PC-3 (cell line): ENCODE results near the gene ATF6. TPM values are rescaled to one million over a fixed set of nuclear protein-coding genes. Genes with fewer than 3 reads are reported as not detected.

Experiments
- ATAC-seq: fragments of 200-7000 bp; cut with Tn5 transposase; 2 replicates; pipeline ENCODE4 v1.9.1; 2020; ENCODE audit warnings: mild to moderate bottlenecking, moderate library complexity
- BruUV-seq: library from RNA; stranded (reverse); fragments of 400-500 nt; replicated peaks from 2 replicates; lab custom pipeline; 2021; lab: Mats Ljungman, UMichigan
- CTCF ChIA-PET: fragments of 300-600 bp; sonication (Branson Sonifier 250); formaldehyde crosslinking; loops from one replicate; lab custom pipeline; 2022; ENCODE audit warnings: antibody characterized with exemption; lab: Charles Lee
- POLR2A ChIA-PET: fragments of 300-600 bp; sonication (Branson Sonifier 250); formaldehyde crosslinking; loops from one replicate; lab custom pipeline; 2022; ENCODE audit warnings: antibody characterized with exemption; ENCODE audit not compliant: unreplicated experiment; lab: Charles Lee
- DNase-seq: peaks from one replicate; pipeline ENCODE4 v3.0.0-alpha.2; 2015
- H2AFZ ChIP-seq: fragments of 300-600 bp; sonication (generic); 2 replicates; pipeline ENCODE4 v1.6.0; 2016; ENCODE audit warnings: antibody characterized with exemption, low read length
- H3F3A ChIP-seq: fragments of 300-600 bp; sonication (generic); one replicate; pipeline ENCODE4 v1.6.0; 2017; ENCODE audit warnings: antibody characterized with exemption, low read length, control low read depth, mild to moderate bottlenecking; ENCODE audit not compliant: unreplicated experiment
- H3K27ac ChIP-seq: fragments of 300-600 bp; sonication (generic); 2 replicates; pipeline ENCODE4 v1.5.1; 2016; ENCODE audit warnings: mild to moderate bottlenecking, low read length
- H3K27me3 ChIP-seq: fragments of 300-600 bp; sonication (generic); 2 replicates; pipeline ENCODE4 v1.6.1; 2016; ENCODE audit warnings: low read length, mixed read lengths
- H3K36me3 ChIP-seq: fragments of 300-600 bp; sonication (generic); 2 replicates; pipeline ENCODE4 v1.6.1; 2016; ENCODE audit warnings: low read depth, mixed run types, low read length, mixed read lengths
- H3K4me1 ChIP-seq: fragments of 300-600 bp; sonication (generic); 2 replicates; pipeline ENCODE4 v1.5.1; 2016; ENCODE audit warnings: low read length; ENCODE audit not compliant: insufficient read depth
- H3K4me2 ChIP-seq: fragments of 300-600 bp; sonication (generic); 2 replicates; pipeline ENCODE4 v1.6.0; 2016; ENCODE audit warnings: low read length
- H3K4me3 ChIP-seq: fragments of 300-600 bp; sonication (generic); 2 replicates; pipeline ENCODE4 v1.5.1; 2016; ENCODE audit warnings: mild to moderate bottlenecking, low read length, mixed read lengths
- H3K79me2 ChIP-seq: fragments of 300-600 bp; sonication (generic); 2 replicates; pipeline ENCODE4 v1.6.1; 2017; ENCODE audit warnings: low read length, mixed read lengths
- H3K9ac ChIP-seq: fragments of 300-600 bp; sonication (generic); 2 replicates; pipeline ENCODE4 v1.6.0; 2016; ENCODE audit warnings: mild to moderate bottlenecking, low read length
- H3K9me2 ChIP-seq: fragments of 300-600 bp; sonication (generic); replicated peaks from 2 replicates; pipeline ENCODE4 v1.6.1; 2016; ENCODE audit warnings: mixed run types, low read length, mixed read lengths
- H3K9me3 ChIP-seq: fragments of 300-600 bp; sonication (generic); 2 replicates; pipeline ENCODE4 v1.6.1; 2016; ENCODE audit warnings: low read length, mixed read lengths
- H4K20me1 ChIP-seq: fragments of 300-600 bp; sonication (generic); 2 replicates; pipeline ENCODE4 v1.6.1; 2016; ENCODE audit warnings: low read length, mixed read lengths
- CTCF ChIP-seq: fragments of 300-600 bp; sonication (generic); conservative IDR thresholded peaks from 2 replicates; pipeline ENCODE4 v1.5.1; 2017; ENCODE audit warnings: antibody characterized with exemption, low read depth, mild to moderate bottlenecking, low read length
- EZH2 ChIP-seq: fragments of 300-600 bp; sonication (generic); IDR thresholded peaks from one replicate; pipeline ENCODE4 v1.6.1; 2017; ENCODE audit warnings: antibody characterized with exemption, mild to moderate bottlenecking, low read length; ENCODE audit not compliant: unreplicated experiment
- EZH2phosphoT487 ChIP-seq: fragments of 300-600 bp; sonication (generic); IDR thresholded peaks from 2 replicates; pipeline ENCODE4 v1.6.1; 2018; ENCODE audit warnings: mild to moderate bottlenecking, antibody characterized with exemption, low read length, borderline replicate concordance
- intact Hi-C: fragments of 100-400 bp; cut with micrococcal nuclease; formaldehyde crosslinking; loops from 2 replicates; pipeline ENCODE4 v1.9.0; 2023
- total RNA-seq: library from RNA; depleted of rRNA; stranded (reverse); fragments of >200 nt; gene quantifications from 2 replicates; pipeline ENCODE4 v1.2.3, GENCODE V29; 2014

ATF6 gene
- total RNA-seq, 1 experiment from 2014 or later = 19.7 TPM

DNA sequence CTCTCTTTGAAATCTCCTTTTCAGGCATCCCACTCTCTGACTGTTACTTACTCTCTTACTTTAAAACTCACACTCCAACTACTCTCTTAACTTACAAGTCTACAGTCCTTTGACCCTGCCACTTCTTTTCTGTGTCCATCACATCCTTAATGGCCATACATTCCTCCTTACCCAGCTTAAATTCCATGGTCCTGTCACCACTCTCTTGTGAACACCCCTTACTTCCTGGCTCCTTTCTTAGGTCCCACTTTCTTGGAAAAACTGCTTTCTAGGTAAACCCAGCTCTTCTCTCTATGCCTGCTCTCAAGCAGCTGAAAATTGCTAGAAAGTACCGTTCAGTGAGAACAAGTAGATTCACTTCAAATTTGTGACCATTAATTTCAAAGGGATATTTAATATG, 148.5 kb downstream of the ATF6 start:
- no peaks in the 10 kb centered on the region for H3K36me3 ChIP-seq
- TF ChIP-seq EZH2phosphoT487 (no peak), CTCF (no peak), EZH2 (no peak)
- H3K9ac ChIP-seq = no peak overlapping the region
- no peaks in the 10 kb centered on the region for H3K27me3 ChIP-seq
- DNase-seq (no peak), ATAC-seq (no peak)
- ChIA-PET POLR2A (no interaction called here), CTCF (no interaction called here)
- no peaks in the 10 kb centered on the region for H3K9me2 ChIP-seq
- peaks cover 33% of the 10 kb centered on the region for H3K4me1 ChIP-seq
- no TSS peak for BruUV-seq
- no peaks in the 10 kb centered on the region for H4K20me1 ChIP-seq
- H3K4me2 ChIP-seq = peak overlapping the region; percentile 52; the same call in 1 of the 2 replicates
- H3K79me2 ChIP-seq = no peaks in the 10 kb centered on the region
- no peak overlapping the region for H2AFZ ChIP-seq
- intact Hi-C loops = loop anchor here (5.0 kb wide), 3 partner anchors 48 to 108 kb away; partner anchors contain the start of gene OLFML2B
- H3K4me3 ChIP-seq = no peak overlapping the region
- no peaks in the 10 kb centered on the region for H3F3A ChIP-seq
- H3K27ac ChIP-seq = no peak overlapping the region
- H3K9me3 ChIP-seq = no peaks in the 10 kb centered on the region

DNA sequence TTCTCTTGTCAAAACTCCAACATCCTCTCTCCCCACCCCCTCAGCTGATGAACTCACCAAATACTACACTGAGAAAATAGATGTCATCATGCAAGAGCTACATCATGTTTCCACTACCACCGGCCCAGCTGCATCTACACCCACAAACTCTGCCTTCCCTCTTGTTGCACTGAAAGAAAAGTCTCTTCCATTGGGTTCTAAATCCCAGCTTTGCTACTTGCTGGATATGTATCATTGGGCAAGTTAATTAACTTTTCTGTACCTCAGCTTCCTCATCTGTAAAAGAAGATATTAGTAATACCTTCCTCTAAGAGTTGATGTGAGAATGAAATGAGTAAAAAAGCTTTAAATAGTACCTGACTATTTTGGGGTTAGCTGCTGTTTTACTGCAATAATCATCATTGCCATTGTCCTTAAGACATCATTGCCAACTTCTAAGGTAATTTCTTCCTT, 149.0 kb downstream of the ATF6 start:
- Histone ChIP-seq H3K36me3 (no peaks in the 10 kb centered on the region), H3K9ac (no peak overlapping the region), H2AFZ (no peak overlapping the region), H3K9me2 (no peaks in the 10 kb centered on the region), H3K4me2 (no peak overlapping the region), H3K79me2 (no peaks in the 10 kb centered on the region), H3K4me3 (no peak overlapping the region), H3K4me1 (peaks cover 33% of the 10 kb centered on the region), H3K27me3 (no peaks in the 10 kb centered on the region), H4K20me1 (no peaks in the 10 kb centered on the region), H3K27ac (no peak overlapping the region), H3F3A (no peaks in the 10 kb centered on the region), H3K9me3 (no peaks in the 10 kb centered on the region)
- ATAC-seq (no peak), DNase-seq (no peak)
- POLR2A ChIA-PET = no interaction called here
- TF ChIP-seq EZH2phosphoT487 (no peak), EZH2 (no peak), CTCF (no peak)
- no TSS peak for BruUV-seq
- CTCF ChIA-PET = no interaction called here
- intact Hi-C loops = no loop called here

- H3F3A ChIP-seq = no peaks in the 10 kb centered on the region
These were observed 149.9 kb downstream of the ATF6 start for GRCh38 chr1:161915978-161916377.

More at GRCh38 chr1:161915978-161916377, 149.9 kb downstream of the ATF6 start:
- intact Hi-C loops = no loop called here
- DNase-seq = no peak
- ATAC-seq = no peak
- ChIA-PET POLR2A (interaction anchor here (0.6 kb wide), 1 partner anchor 83 kb away, joined by 9 read pairs; no protein-coding TSS in a partner anchor), CTCF (no interaction called here)
- H3K79me2 ChIP-seq = no peaks in the 10 kb centered on the region
- no peaks in the 10 kb centered on the region for H3K27me3 ChIP-seq
- no peak overlapping the region for H2AFZ ChIP-seq
- H3K27ac ChIP-seq = no peak overlapping the region
- H3K9me2 ChIP-seq = no peaks in the 10 kb centered on the region
- no peaks in the 10 kb centered on the region for H3K36me3 ChIP-seq
- H4K20me1 ChIP-seq = no peaks in the 10 kb centered on the region
- TF ChIP-seq EZH2phosphoT487 (no peak), CTCF (no peak), EZH2 (no peak)
- no peak overlapping the region for H3K4me2 ChIP-seq
- H3K9me3 ChIP-seq = no peaks in the 10 kb centered on the region
- peaks cover 33% of the 10 kb centered on the region for H3K4me1 ChIP-seq
- no TSS peak for BruUV-seq
- H3K4me3 ChIP-seq = no peak overlapping the region
- no peak overlapping the region for H3K9ac ChIP-seq
